ENCODE measurements around the gene LMX1A. TPM values are rescaled to one million over a fixed set of nuclear protein-coding genes. Genes with fewer than 3 reads are reported as not detected.

Gene LMX1A
- total RNA-seq (2022; extraction: Qiagen RNA extraction): not detected in 5 replicates

GRCh38 chr1:165355977-165356811 is at the start of gene LMX1A:
TSS of gene LMX1A (minus strand) at chr1:165356715. CDS start at chr1:165355559, 1,156 bp downstream.

Other genes with a start within 250 kb of the LMX1A start
- 0.05 TPM in 1 of 5 replicates, not detected in the others for gene RXRG, start 88.4 kb upstream of the LMX1A start, total RNA-seq (2022; extraction: Qiagen RNA extraction)
- not detected in 5 replicates for gene LRRC52, start 187.3 kb upstream of the LMX1A start, total RNA-seq (2022; extraction: Qiagen RNA extraction)